Measurements from ENCODE around the gene KRT71.

- TF ChIP-seq, protein P1, sequence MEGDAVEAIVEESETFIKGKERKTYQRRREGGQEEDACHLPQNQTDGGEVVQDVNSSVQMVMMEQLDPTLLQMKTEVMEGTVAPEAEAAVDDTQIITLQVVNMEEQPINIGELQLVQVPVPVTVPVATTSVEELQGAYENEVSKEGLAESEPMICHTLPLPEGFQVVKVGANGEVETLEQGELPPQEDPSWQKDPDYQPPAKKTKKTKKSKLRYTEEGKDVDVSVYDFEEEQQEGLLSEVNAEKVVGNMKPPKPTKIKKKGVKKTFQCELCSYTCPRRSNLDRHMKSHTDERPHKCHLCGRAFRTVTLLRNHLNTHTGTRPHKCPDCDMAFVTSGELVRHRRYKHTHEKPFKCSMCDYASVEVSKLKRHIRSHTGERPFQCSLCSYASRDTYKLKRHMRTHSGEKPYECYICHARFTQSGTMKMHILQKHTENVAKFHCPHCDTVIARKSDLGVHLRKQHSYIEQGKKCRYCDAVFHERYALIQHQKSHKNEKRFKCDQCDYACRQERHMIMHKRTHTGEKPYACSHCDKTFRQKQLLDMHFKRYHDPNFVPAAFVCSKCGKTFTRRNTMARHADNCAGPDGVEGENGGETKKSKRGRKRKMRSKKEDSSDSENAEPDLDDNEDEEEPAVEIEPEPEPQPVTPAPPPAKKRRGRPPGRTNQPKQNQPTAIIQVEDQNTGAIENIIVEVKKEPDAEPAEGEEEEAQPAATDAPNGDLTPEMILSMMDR (conservative IDR thresholded peaks at IDR 0.05; ENCODE audit: low read depth, low read length), result no peak
- no peak for TF ChIP-seq EZH2 (IDR thresholded peaks at IDR 0.05; ENCODE audit: low read length, unreplicated experiment)
Measured at GRCh38 chr12:52551216-52551865, 1.6 kb downstream of the KRT71 start.
